CD4-positive, CD25-positive, alpha-beta regulatory T cell (primary cell): ENCODE data around the gene ALDH4A1. TPM values are rescaled to one million over a fixed set of nuclear protein-coding genes. Genes with fewer than 3 reads are reported as not detected.

Experiments
- ATAC-seq, 2 donors: fragments of 150-1000 bp; cut with Tn5 transposase; one replicate each; pipeline ENCODE4 v1.10.0; 2021; ENCODE audit warnings: low read depth in 2 of 2, moderate number of reproducible peaks in 2 of 2, moderate library complexity in 1 of 2
- DNase-seq, 3 donors: peaks; one replicate each; pipeline versions ENCODE4 v3.0.0 to v3.0.0-alpha.2; 2012 to 2022; ENCODE audit warnings: mixed read lengths in 1 of 3
- H3K27ac ChIP-seq: one replicate; pipeline ENCODE4 v1.7.0; 2013; ENCODE audit warnings: mild to moderate bottlenecking, low read length; ENCODE audit not compliant: insufficient read depth, poor library complexity, severe bottlenecking
- H3K27me3 ChIP-seq: one replicate; pipeline ENCODE4 v1.7.0; 2013; ENCODE audit warnings: low read length; ENCODE audit not compliant: control insufficient read depth, insufficient read depth
- H3K36me3 ChIP-seq: one replicate; pipeline ENCODE4 v1.7.0; 2013; ENCODE audit warnings: mild to moderate bottlenecking, low read length, moderate library complexity; ENCODE audit not compliant: control insufficient read depth, insufficient read depth
- H3K4me1 ChIP-seq: 2 replicates; pipeline ENCODE4 v1.7.0; 2013; ENCODE audit warnings: mild to moderate bottlenecking, low read length; ENCODE audit not compliant: insufficient read depth, control insufficient read depth, poor library complexity, severe bottlenecking
- H3K4me3 ChIP-seq: one replicate; pipeline ENCODE4 v1.7.0; 2013; ENCODE audit warnings: low read depth, mild to moderate bottlenecking, low read length, moderate library complexity
- H3K9me3 ChIP-seq, 2 experiments: 1 replicate in 1 of 2; 2 replicates in 1 of 2; pipeline ENCODE4 v1.7.0; 2013; ENCODE audit warnings: low read length in 2 of 2, mild to moderate bottlenecking in 1 of 2, moderate library complexity in 1 of 2; ENCODE audit not compliant: control insufficient read depth in 2 of 2
- H3K27ac Mint-ChIP-seq, 3 donors: one replicate each; pipeline ENCODE4 v1.8.0; 2020 to 2022; ENCODE audit warnings: mild to moderate bottlenecking in 3 of 3, mixed read lengths in 3 of 3, moderate library complexity in 2 of 3
- H3K27me3 Mint-ChIP-seq: one replicate; pipeline ENCODE4 v1.8.0; 2022; ENCODE audit warnings: mild to moderate bottlenecking, mixed read lengths
- H3K36me3 Mint-ChIP-seq: one replicate; pipeline ENCODE4 v1.8.0; 2020; ENCODE audit warnings: mixed read lengths
- H3K4me1 Mint-ChIP-seq, 4 donors: one replicate each; pipeline ENCODE4 v1.8.0; 2020 to 2022; ENCODE audit warnings: mixed read lengths in 4 of 4, mild to moderate bottlenecking in 1 of 4
- H3K4me3 Mint-ChIP-seq, 4 donors: one replicate each; pipeline ENCODE4 v1.8.0; 2020 to 2022; ENCODE audit warnings: mild to moderate bottlenecking in 4 of 4, mixed read lengths in 4 of 4, moderate library complexity in 3 of 4
- H3K9me3 Mint-ChIP-seq, 7 donors: one replicate each; pipeline ENCODE4 v1.8.0; 2020 to 2022; ENCODE audit warnings: mixed read lengths in 7 of 7, mild to moderate bottlenecking in 3 of 7, moderate library complexity in 2 of 7
- polyA plus RNA-seq, 4 donors: library from polyadenylated mRNA; unstranded; fragments of 300-500 nt; fragmentation: Illumina TruSeq; gene quantifications; one replicate each; pipeline ENCODE4 v1.2.3, GENCODE V29; 2021
- total RNA-seq: library from RNA; stranded (reverse); gene quantifications from one replicate; pipeline ENCODE4 v1.2.3, GENCODE V29; 2022

Gene ALDH4A1
- total and polyA plus RNA-seq, 5 donors from 2014 or later, result 1.0 to 2.0 (median 1.4) TPM

- Mint-ChIP-seq H3K36me3 (peaks cover 3% of the 10 kb centered on the region), H3K27me3 (peaks cover 9% of the 10 kb centered on the region), H3K4me3 (peak overlapping the region; percentile 93 to 98 (median 95)), H3K9me3 (no peaks in the 10 kb centered on the region), H3K4me1 (peaks cover 27 to 99% (median 87%) of the 10 kb centered on the region in 4 donors), H3K27ac (peak overlapping the region; percentile 94 to 99 (median 97))
- ATAC-seq (peak; percentile 68 to 83), DNase-seq (peak; percentile 62 to 89 (median 75))
- peak overlapping the region; percentile 92 for H3K4me3 ChIP-seq
- peaks cover 99% of the 10 kb centered on the region for H3K4me1 ChIP-seq
- H3K27me3 ChIP-seq, result no peaks in the 10 kb centered on the region
- peak overlapping the region; percentile 98 for H3K27ac ChIP-seq
- no peaks in the 10 kb centered on the region for H3K9me3 ChIP-seq
- peaks cover 3% of the 10 kb centered on the region for H3K36me3 ChIP-seq
Measured at GRCh38 chr1:18948048-18948912, 45.9 kb upstream of the ALDH4A1 start.

GRCh38 chr1:18947570-18947969 is 45.2 kb upstream of the ALDH4A1 start:
- no peaks in the 10 kb centered on the region for H3K9me3 Mint-ChIP-seq
- Histone ChIP-seq H3K27ac (peak overlapping the region; percentile 98), H3K4me3 (peak overlapping the region; percentile 92), H3K4me1 (peaks cover 93% of the 10 kb centered on the region), H3K36me3 (no peaks in the 10 kb centered on the region), H3K27me3 (no peaks in the 10 kb centered on the region), H3K9me3 (no peaks in the 10 kb centered on the region)
- peaks cover 9% of the 10 kb centered on the region for H3K27me3 Mint-ChIP-seq
- H3K4me1 Mint-ChIP-seq, result peaks cover 25 to 93% (median 82%) of the 10 kb centered on the region in 4 donors
- H3K36me3 Mint-ChIP-seq, result peaks cover 4% of the 10 kb centered on the region
- ATAC-seq (no peak), DNase-seq (no peak)
- peak overlapping the region; percentile 93 to 98 (median 95) for H3K4me3 Mint-ChIP-seq
- H3K27ac Mint-ChIP-seq, result peak overlapping the region; percentile 94 to 99 (median 97)

- H3K36me3 Mint-ChIP-seq, result peaks cover 4% of the 10 kb centered on the region
- DNase-seq (no peak), ATAC-seq (no peak)
- peak overlapping the region; percentile 98 for H3K27ac ChIP-seq
- no peaks in the 10 kb centered on the region for H3K9me3 Mint-ChIP-seq
- no peaks in the 10 kb centered on the region for H3K9me3 ChIP-seq
- peak overlapping the region in 3 of 4 donors; percentile 65 to 95 (median 95) for H3K4me3 Mint-ChIP-seq
- peaks cover 93% of the 10 kb centered on the region for H3K4me1 ChIP-seq
- H3K27me3 Mint-ChIP-seq, result peaks cover 5% of the 10 kb centered on the region
- H3K27me3 ChIP-seq, result no peaks in the 10 kb centered on the region
- H3K4me1 Mint-ChIP-seq, result peaks cover 20 to 93% (median 81%) of the 10 kb centered on the region in 4 donors
- H3K4me3 ChIP-seq, result peak overlapping the region; percentile 57
- H3K36me3 ChIP-seq, result no peaks in the 10 kb centered on the region
- peak overlapping the region; percentile 94 to 99 (median 97) for H3K27ac Mint-ChIP-seq
Measured at GRCh38 chr1:18946550-18947381, 44.4 kb upstream of the ALDH4A1 start.

- H3K36me3 Mint-ChIP-seq, result peaks cover 4% of the 10 kb centered on the region
- peak overlapping the region; percentile 58 to 89 (median 75) for H3K4me3 Mint-ChIP-seq
- H3K27ac ChIP-seq, result peak overlapping the region; percentile 28
- ATAC-seq (no peak), DNase-seq (no peak)
- H3K9me3 Mint-ChIP-seq, result no peaks in the 10 kb centered on the region
- H3K27me3 Mint-ChIP-seq, result peaks cover 5% of the 10 kb centered on the region
- no peaks in the 10 kb centered on the region for H3K9me3 ChIP-seq
- H3K4me1 Mint-ChIP-seq, result peaks cover 20 to 93% (median 82%) of the 10 kb centered on the region in 4 donors
- H3K4me1 ChIP-seq, result peaks cover 84% of the 10 kb centered on the region
- no peaks in the 10 kb centered on the region for H3K27me3 ChIP-seq
- H3K36me3 ChIP-seq, result no peaks in the 10 kb centered on the region
- H3K4me3 ChIP-seq, result peak overlapping the region; percentile 34
- peak overlapping the region; percentile 82 to 91 (median 91) for H3K27ac Mint-ChIP-seq
Measured at GRCh38 chr1:18945401-18945849, 43.1 kb upstream of the ALDH4A1 start.

GRCh38 chr1:18944810-18945209 is 42.5 kb upstream of the ALDH4A1 start:
- Histone ChIP-seq H3K27ac (peak overlapping the region; percentile 34), H3K27me3 (no peaks in the 10 kb centered on the region), H3K4me1 (peaks cover 82% of the 10 kb centered on the region), H3K4me3 (peak overlapping the region; percentile 31), H3K36me3 (no peaks in the 10 kb centered on the region), H3K9me3 (no peaks in the 10 kb centered on the region)
- Mint-ChIP-seq H3K4me3 (peak overlapping the region; percentile 58 to 89 (median 75)), H3K36me3 (peaks cover 4% of the 10 kb centered on the region), H3K27ac (peak overlapping the region; percentile 91 to 99 (median 93)), H3K27me3 (peaks cover 5% of the 10 kb centered on the region), H3K4me1 (peaks cover 14 to 93% (median 82%) of the 10 kb centered on the region in 4 donors), H3K9me3 (no peaks in the 10 kb centered on the region)
- DNase-seq (no peak), ATAC-seq (no peak)

- Mint-ChIP-seq H3K4me1 (peaks cover 13 to 93% (median 78%) of the 10 kb centered on the region in 4 donors), H3K27me3 (peaks cover 5% of the 10 kb centered on the region), H3K27ac (peak overlapping the region; percentile 8 to 99 (median 91)), H3K36me3 (peaks cover 4% of the 10 kb centered on the region), H3K9me3 (no peaks in the 10 kb centered on the region), H3K4me3 (peak overlapping the region in 2 of 4 donors; percentile 69 to 89)
- Histone ChIP-seq H3K27ac (peak overlapping the region; percentile 34), H3K27me3 (no peaks in the 10 kb centered on the region), H3K9me3 (no peaks in the 10 kb centered on the region), H3K36me3 (no peaks in the 10 kb centered on the region), H3K4me3 (no peak overlapping the region), H3K4me1 (peaks cover 82% of the 10 kb centered on the region)
- ATAC-seq (no peak), DNase-seq (no peak)
Measured at GRCh38 chr1:18943914-18944572, 41.7 kb upstream of the ALDH4A1 start.

- DNase-seq, result no peak
- H3K27me3 Mint-ChIP-seq, result no peaks in the 10 kb centered on the region
- no peak overlapping the region for H3K4me3 ChIP-seq
- no peak overlapping the region for H3K27ac ChIP-seq
- peaks cover 7 to 90% (median 69%) of the 10 kb centered on the region in 4 donors for H3K4me1 Mint-ChIP-seq
- peaks cover 4% of the 10 kb centered on the region for H3K36me3 Mint-ChIP-seq
- peak overlapping the region in 1 of 4 donors; percentile 89 for H3K4me3 Mint-ChIP-seq
- no peaks in the 10 kb centered on the region for H3K27me3 ChIP-seq
- peaks cover 82% of the 10 kb centered on the region for H3K4me1 ChIP-seq
- H3K36me3 ChIP-seq, result no peaks in the 10 kb centered on the region
- H3K9me3 Mint-ChIP-seq, result no peaks in the 10 kb centered on the region
- no peaks in the 10 kb centered on the region for H3K9me3 ChIP-seq
- no peak for ATAC-seq
- peak overlapping the region in 2 of 3 donors; percentile 60 to 74 for H3K27ac Mint-ChIP-seq
Measured at GRCh38 chr1:18943162-18943561, 40.8 kb upstream of the ALDH4A1 start.
